Neural cell (in vitro differentiated cells): ENCODE measurements around the gene CTBP2. TPM values are rescaled to one million over a fixed set of nuclear protein-coding genes. Genes with fewer than 3 reads are reported as not detected.
A peak's percentile ranks its signal among the peaks of the same experiment; 100 is the strongest.

Source experiments
- H2AFZ ChIP-seq: fragments of 200-600, 300-800 bp; sonication (generic), shearing (Covaris generic); 2 replicates; pipeline ENCODE4 v1.6.0; 2014; ENCODE audit warnings: low read depth, mild to moderate bottlenecking, antibody characterized with exemption, low read length, moderate library complexity
- H3F3A ChIP-seq: fragments of 200-600 bp; shearing (Covaris generic); 2 replicates; pipeline ENCODE4 v1.6.1; 2016; ENCODE audit warnings: mild to moderate bottlenecking, moderate library complexity, mixed read lengths, antibody characterized with exemption, low read length; ENCODE audit not compliant: insufficient read depth, poor library complexity, severe bottlenecking
- H3K27ac ChIP-seq: fragments of 200-600, 300-800 bp; sonication (generic), shearing (Covaris generic); 2 replicates; pipeline ENCODE4 v1.5.1; 2014; ENCODE audit warnings: mild to moderate bottlenecking, low read length, moderate library complexity
- H3K27me3 ChIP-seq: fragments of 300-800, 200-600 bp; sonication (generic), shearing (Covaris generic); 2 replicates; pipeline ENCODE4 v1.6.0; 2014; ENCODE audit warnings: mild to moderate bottlenecking, low read depth, low read length, moderate library complexity; ENCODE audit not compliant: insufficient read depth
- H3K36me3 ChIP-seq: fragments of 300-800, 200-600 bp; sonication (generic), shearing (Covaris generic); 2 replicates; pipeline ENCODE4 v1.5.1; 2014; ENCODE audit warnings: mild to moderate bottlenecking, antibody characterized with exemption, low read length, moderate library complexity; ENCODE audit not compliant: insufficient read depth
- H3K4me2 ChIP-seq: fragments of 300-800, 200-600 bp; sonication (generic), shearing (Covaris generic); 2 replicates; pipeline ENCODE4 v1.6.0; 2014; ENCODE audit warnings: mild to moderate bottlenecking, low read length
- H3K4me3 ChIP-seq: fragments of 300-800, 200-600 bp; sonication (generic), shearing (Covaris generic); 2 replicates; pipeline ENCODE4 v1.5.1; 2014; ENCODE audit warnings: mild to moderate bottlenecking, low read length, moderate library complexity
- H3K79me2 ChIP-seq: fragments of 200-600 bp; shearing (Covaris generic); replicated peaks from 2 replicates; pipeline ENCODE4 v1.6.0; 2014; ENCODE audit warnings: mild to moderate bottlenecking, low read length, moderate library complexity; ENCODE audit not compliant: insufficient read depth
- H3K9ac ChIP-seq: fragments of 300-800, 200-600 bp; sonication (generic), shearing (Covaris generic); 2 replicates; pipeline ENCODE4 v1.6.1; 2016; ENCODE audit warnings: mild to moderate bottlenecking, low read length, mixed read lengths
- H3K9me2 ChIP-seq: fragments of 200-600 bp; shearing (Covaris generic); 2 replicates; pipeline ENCODE4 v1.6.1; 2016; ENCODE audit warnings: mild to moderate bottlenecking, low read length, mixed read lengths; ENCODE audit not compliant: insufficient read depth
- H3K9me3 ChIP-seq: fragments of 200-600, 300-800 bp; sonication (generic), shearing (Covaris generic); 2 replicates; pipeline ENCODE4 v1.6.1; 2016; ENCODE audit warnings: mild to moderate bottlenecking, mixed run types, low read length, moderate library complexity, mixed read lengths
- H4K20me1 ChIP-seq: fragments of 200-600 bp; shearing (Covaris generic); 2 replicates; pipeline ENCODE4 v1.6.1; 2016; ENCODE audit warnings: mild to moderate bottlenecking, mixed run types; ENCODE audit not compliant: insufficient read depth
- CTCF ChIP-seq: fragments of 450-650 bp; IDR thresholded peaks from 2 replicates; pipeline ENCODE4 v1.5.1; 2014; ENCODE audit warnings: antibody characterized with exemption, mild to moderate bottlenecking, moderate library complexity; ENCODE audit not compliant: poor library complexity, severe bottlenecking
- EP300 ChIP-seq: fragments of 450-650 bp; conservative IDR thresholded peaks from 2 replicates; pipeline ENCODE4 v1.6.1; 2014; ENCODE audit warnings: antibody characterized with exemption, mild to moderate bottlenecking, moderate library complexity; ENCODE audit not compliant: poor library complexity, severe bottlenecking
- EZH2 ChIP-seq: fragments of 200-600, 300-800 bp; shearing (Covaris generic), sonication (generic); IDR thresholded peaks from 2 replicates; pipeline ENCODE4 v1.6.1; 2014; ENCODE audit warnings: antibody characterized with exemption, low read length, borderline replicate concordance, mild to moderate bottlenecking; ENCODE audit not compliant: insufficient read depth, poor library complexity, severe bottlenecking
- MXI1 ChIP-seq: fragments of 450-650 bp; conservative IDR thresholded peaks from 2 replicates; pipeline ENCODE4 v1.6.1; 2014; ENCODE audit warnings: antibody characterized with exemption, mild to moderate bottlenecking; ENCODE audit not compliant: poor library complexity, severe bottlenecking
- POLR2AphosphoS5 ChIP-seq: IDR thresholded peaks from 2 replicates; pipeline ENCODE4 v1.6.1; 2012
- RAD21 ChIP-seq: fragments of 450-650 bp; conservative IDR thresholded peaks from 2 replicates; pipeline ENCODE4 v1.6.1; 2014; ENCODE audit warnings: antibody characterized with exemption, mild to moderate bottlenecking, moderate library complexity
- REST ChIP-seq: IDR thresholded peaks from 2 replicates; pipeline ENCODE4 v1.6.1; 2012; ENCODE audit warnings: borderline replicate concordance
- SMC3 ChIP-seq: fragments of 450-650 bp; conservative IDR thresholded peaks from 2 replicates; pipeline ENCODE4 v1.6.1; 2014; ENCODE audit warnings: antibody characterized with exemption, mild to moderate bottlenecking, moderate library complexity; ENCODE audit not compliant: poor library complexity
- TAF1 ChIP-seq: IDR thresholded peaks from 2 replicates; pipeline ENCODE4 v1.6.1; 2012; ENCODE audit warnings: low read depth
- polyA plus RNA-seq: library from polyadenylated mRNA; depleted of rRNA; stranded (reverse); fragments of >200 nt; gene quantifications from 2 replicates; pipeline ENCODE4 v1.2.3, GENCODE V29; 2014

Gene CTBP2
- polyA plus RNA-seq, 1 donor from 2014 or later = 59.5 TPM

GRCh38 chr10:125006188-125006680 lies 154.1 kb downstream of the CTBP2 start:
- H3K27me3 ChIP-seq = no peaks in the 10 kb centered on the region
- peak overlapping the region; percentile 38 for H3K4me3 ChIP-seq
- H3K9ac ChIP-seq = no peak overlapping the region
- no peaks in the 10 kb centered on the region for H3K9me2 ChIP-seq
- H3K27ac ChIP-seq = peak overlapping the region; percentile 56
- H3K36me3 ChIP-seq = no peaks in the 10 kb centered on the region
- H3F3A ChIP-seq = no peaks in the 10 kb centered on the region
- H3K9me3 ChIP-seq = no peaks in the 10 kb centered on the region
- H3K79me2 ChIP-seq = peaks cover 17% of the 10 kb centered on the region
- H2AFZ ChIP-seq = no peak overlapping the region
- TF ChIP-seq MXI1 = no peak
- no peak for TF ChIP-seq EP300
- no peak for TF ChIP-seq POLR2AphosphoS5
- no peak for TF ChIP-seq EZH2
- no peak for TF ChIP-seq RAD21
- no peak for TF ChIP-seq CTCF
- no peak for TF ChIP-seq TAF1
- TF ChIP-seq REST = no peak
- TF ChIP-seq SMC3 = no peak
- H4K20me1 ChIP-seq = no peaks in the 10 kb centered on the region
- no peak overlapping the region for H3K4me2 ChIP-seq

- H4K20me1 ChIP-seq = no peaks in the 10 kb centered on the region
- H3K79me2 ChIP-seq = peaks cover 17% of the 10 kb centered on the region
- no peak overlapping the region for H2AFZ ChIP-seq
- TF ChIP-seq MXI1 = no peak
- no peaks in the 10 kb centered on the region for H3K27me3 ChIP-seq
- H3K9me3 ChIP-seq = no peaks in the 10 kb centered on the region
- H3K27ac ChIP-seq = peak overlapping the region; percentile 56
- H3K4me3 ChIP-seq = peak overlapping the region; percentile 38
- no peaks in the 10 kb centered on the region for H3K9me2 ChIP-seq
- no peak overlapping the region for H3K4me2 ChIP-seq
- H3F3A ChIP-seq = no peaks in the 10 kb centered on the region
- H3K9ac ChIP-seq = peak overlapping the region; percentile 21
- H3K36me3 ChIP-seq = no peaks in the 10 kb centered on the region
Measured at GRCh38 chr10:125005312-125006187, 154.8 kb downstream of the CTBP2 start.
